DOHH2 (cell line): ENCODE data around the gene TSKS.

Source experiments
- CTCF ChIP-seq: fragments of 200-600 bp; sonication (generic); IDR thresholded peaks from one replicate; pipeline ENCODE4 v1.5.1; 2014; ENCODE audit warnings: antibody characterized with exemption, mild to moderate bottlenecking, low read depth, low read length; ENCODE audit not compliant: poor library complexity, severe bottlenecking
- EZH2phosphoT487 ChIP-seq: fragments of 200-600 bp; sonication (generic); IDR thresholded peaks from 2 replicates; pipeline ENCODE4 v1.6.1; 2017; ENCODE audit warnings: borderline replicate concordance, mild to moderate bottlenecking, antibody characterized with exemption, low read length, moderate library complexity, mixed read lengths

- no peak for TF ChIP-seq CTCF
- TF ChIP-seq EZH2phosphoT487 = no peak
Measured at GRCh38 chr19:49800771-49801170, 37.7 kb upstream of the TSKS start.
